ENCODE data around the gene BTNL8. TPM values are rescaled to one million over a fixed set of nuclear protein-coding genes. Genes with fewer than 3 reads are reported as not detected.

The BTNL8 gene
- total RNA-seq, 2 experiments from 2014 or later: not detected

DNA sequence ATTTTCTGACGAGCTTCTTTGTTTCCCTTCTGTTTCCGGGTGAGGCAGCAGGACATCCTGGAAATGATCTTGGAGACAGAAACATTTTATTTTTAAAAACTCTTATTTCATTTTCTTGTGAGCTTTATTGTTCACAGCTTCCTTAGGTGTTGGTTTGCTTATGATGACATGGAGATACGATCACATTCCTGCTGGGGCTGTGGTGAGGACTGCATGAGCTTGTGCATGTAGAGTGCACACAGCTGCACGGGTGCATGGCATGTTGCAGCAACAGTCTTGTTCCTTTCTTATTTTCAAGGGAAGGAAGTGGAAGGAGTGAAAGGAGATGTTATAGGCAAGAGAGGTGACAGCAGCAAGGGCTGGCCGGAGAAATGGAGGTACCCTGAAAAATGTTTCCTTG, 1.2 kb downstream of the BTNL8 start:
- H3K27ac ChIP-seq (ENCODE audit: low read depth in 1 of 2, low read length in 2 of 2): no peak overlapping the region
- H3K27me3 ChIP-seq (ENCODE audit: control insufficient read depth in 1 of 2, insufficient read depth in 2 of 2, low read length in 2 of 2): no peaks in the 10 kb centered on the region
- TF ChIP-seq, protein P1, sequence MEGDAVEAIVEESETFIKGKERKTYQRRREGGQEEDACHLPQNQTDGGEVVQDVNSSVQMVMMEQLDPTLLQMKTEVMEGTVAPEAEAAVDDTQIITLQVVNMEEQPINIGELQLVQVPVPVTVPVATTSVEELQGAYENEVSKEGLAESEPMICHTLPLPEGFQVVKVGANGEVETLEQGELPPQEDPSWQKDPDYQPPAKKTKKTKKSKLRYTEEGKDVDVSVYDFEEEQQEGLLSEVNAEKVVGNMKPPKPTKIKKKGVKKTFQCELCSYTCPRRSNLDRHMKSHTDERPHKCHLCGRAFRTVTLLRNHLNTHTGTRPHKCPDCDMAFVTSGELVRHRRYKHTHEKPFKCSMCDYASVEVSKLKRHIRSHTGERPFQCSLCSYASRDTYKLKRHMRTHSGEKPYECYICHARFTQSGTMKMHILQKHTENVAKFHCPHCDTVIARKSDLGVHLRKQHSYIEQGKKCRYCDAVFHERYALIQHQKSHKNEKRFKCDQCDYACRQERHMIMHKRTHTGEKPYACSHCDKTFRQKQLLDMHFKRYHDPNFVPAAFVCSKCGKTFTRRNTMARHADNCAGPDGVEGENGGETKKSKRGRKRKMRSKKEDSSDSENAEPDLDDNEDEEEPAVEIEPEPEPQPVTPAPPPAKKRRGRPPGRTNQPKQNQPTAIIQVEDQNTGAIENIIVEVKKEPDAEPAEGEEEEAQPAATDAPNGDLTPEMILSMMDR (IDR thresholded peaks at IDR 0.05): no peak
- ATAC-seq (ENCODE audit: poor library complexity) (no peak), DNase-seq (no peak)
- ChIA-PET POLR2A (no interaction called here), CTCF (no interaction called here)
- peaks cover 0 to 4% of the 10 kb centered on the region in 2 experiments for H3K9me3 ChIP-seq (ENCODE audit: control insufficient read depth in 1 of 2, insufficient read depth in 1 of 2, low read length in 2 of 2)
- Mint-ChIP-seq H3K4me1 (ENCODE audit: low read depth) (no peaks in the 10 kb centered on the region), H3K27ac (no peak overlapping the region), H3K4me3 (no peak overlapping the region), H3K9me3 (peaks cover 4% of the 10 kb centered on the region), H3K27me3 (no peaks in the 10 kb centered on the region), H3K36me3 (ENCODE audit: low read depth) (no peaks in the 10 kb centered on the region)
- H3K36me3 ChIP-seq (ENCODE audit: insufficient read depth, low read length): no peaks in the 10 kb centered on the region
- no peak overlapping the region for H3K4me3 ChIP-seq (ENCODE audit: low read length)
- H3K4me1 ChIP-seq (ENCODE audit: insufficient read depth, low read length): no peaks in the 10 kb centered on the region
- intact Hi-C loops (cut with DNase I, micrococcal nuclease): no loop called here

DNA sequence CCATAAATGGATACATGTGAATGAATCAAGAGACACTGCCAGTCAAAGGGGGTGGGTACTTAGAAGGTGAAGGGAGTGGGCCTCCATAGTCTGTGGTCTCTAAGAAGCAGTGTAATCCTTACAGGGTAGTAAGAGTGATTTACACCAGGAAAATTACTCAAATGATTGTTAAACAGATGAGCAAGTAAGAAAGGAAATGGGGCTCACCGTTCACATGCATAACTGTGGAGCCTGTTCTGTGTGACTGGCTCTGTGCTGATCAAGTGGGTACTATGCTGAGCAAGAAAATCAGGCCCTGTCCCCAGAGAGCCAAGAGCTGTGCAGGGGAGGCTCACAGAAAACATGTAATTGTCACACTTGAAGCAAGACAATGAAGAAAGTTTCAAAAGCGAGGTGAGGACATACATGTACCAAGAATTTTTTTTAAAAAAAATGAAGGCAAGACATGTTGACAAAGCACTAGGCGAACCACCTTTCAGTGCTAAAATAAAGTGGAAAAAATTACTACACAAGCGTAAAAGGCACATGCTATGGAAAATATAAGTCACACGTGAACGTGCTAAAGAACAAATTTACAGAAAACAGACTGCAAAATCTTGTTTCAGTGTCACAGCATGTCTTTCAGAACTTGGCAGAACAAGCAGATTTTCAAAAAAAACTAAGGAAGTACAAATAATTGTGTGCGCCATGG, 2.5 kb downstream of the BTNL8 start:
- DNase-seq (no peak), ATAC-seq (ENCODE audit: poor library complexity) (no peak)
- H3K36me3 ChIP-seq (ENCODE audit: insufficient read depth, low read length): no peaks in the 10 kb centered on the region
- intact Hi-C loops (cut with DNase I, micrococcal nuclease): no loop called here
- no peak overlapping the region for H3K4me3 ChIP-seq (ENCODE audit: low read length)
- H3K9me3 ChIP-seq (ENCODE audit: control insufficient read depth in 1 of 2, insufficient read depth in 1 of 2, low read length in 2 of 2): peaks cover 0 to 4% of the 10 kb centered on the region in 2 experiments
- no peaks in the 10 kb centered on the region for H3K27me3 ChIP-seq (ENCODE audit: control insufficient read depth in 1 of 2, insufficient read depth in 2 of 2, low read length in 2 of 2)
- no peak overlapping the region for H3K27ac ChIP-seq (ENCODE audit: low read depth in 1 of 2, low read length in 2 of 2)
- no peaks in the 10 kb centered on the region for H3K27me3 Mint-ChIP-seq
- H3K36me3 Mint-ChIP-seq (ENCODE audit: low read depth): no peaks in the 10 kb centered on the region
- TF ChIP-seq, protein P1 (IDR thresholded peaks at IDR 0.05): no peak
- ChIA-PET POLR2A (no interaction called here), CTCF (no interaction called here)
- no peak overlapping the region for H3K4me3 Mint-ChIP-seq
- no peak overlapping the region for H3K27ac Mint-ChIP-seq
- H3K9me3 Mint-ChIP-seq: peaks cover 4% of the 10 kb centered on the region
- no peaks in the 10 kb centered on the region for H3K4me1 Mint-ChIP-seq (ENCODE audit: low read depth)
- no peaks in the 10 kb centered on the region for H3K4me1 ChIP-seq (ENCODE audit: insufficient read depth, low read length)

DNA sequence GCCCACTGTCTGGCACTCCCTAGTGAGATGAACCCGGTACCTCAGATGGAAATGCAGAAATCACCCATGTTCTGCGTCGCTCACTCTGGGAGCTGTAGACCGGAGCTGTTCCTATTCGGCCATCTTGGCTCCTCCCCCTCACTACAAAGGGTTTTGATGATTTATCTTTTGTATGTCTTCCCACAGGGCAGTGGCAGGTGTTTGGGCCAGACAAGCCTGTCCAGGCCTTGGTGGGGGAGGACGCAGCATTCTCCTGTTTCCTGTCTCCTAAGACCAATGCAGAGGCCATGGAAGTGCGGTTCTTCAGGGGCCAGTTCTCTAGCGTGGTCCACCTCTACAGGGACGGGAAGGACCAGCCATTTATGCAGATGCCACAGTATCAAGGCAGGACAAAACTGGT, 9.4 kb downstream of the BTNL8 start:
- CTCF ChIA-PET: no interaction called here
- no peak overlapping the region for H3K4me3 Mint-ChIP-seq
- no peaks in the 10 kb centered on the region for H3K9me3 ChIP-seq (ENCODE audit: control insufficient read depth in 1 of 2, insufficient read depth in 1 of 2, low read length in 2 of 2)

More for the DNA sequence above, 9.4 kb downstream of the BTNL8 start:
- Mint-ChIP-seq H3K36me3 (ENCODE audit: low read depth) (no peaks in the 10 kb centered on the region), H3K27ac (no peak overlapping the region), H3K9me3 (no peaks in the 10 kb centered on the region), H3K4me1 (ENCODE audit: low read depth) (no peaks in the 10 kb centered on the region), H3K27me3 (peaks cover 26% of the 10 kb centered on the region)
- no peaks in the 10 kb centered on the region for H3K4me1 ChIP-seq (ENCODE audit: insufficient read depth, low read length)
- H3K27me3 ChIP-seq (ENCODE audit: control insufficient read depth in 1 of 2, insufficient read depth in 2 of 2, low read length in 2 of 2): peaks cover 8 to 11% of the 10 kb centered on the region in 2 experiments
- no peak for ATAC-seq (ENCODE audit: poor library complexity)
- no peak for DNase-seq
- TF ChIP-seq, protein P1 (IDR thresholded peaks at IDR 0.05): no peak
- intact Hi-C loops (cut with DNase I, micrococcal nuclease): no loop called here
- no peaks in the 10 kb centered on the region for H3K36me3 ChIP-seq (ENCODE audit: insufficient read depth, low read length)
- H3K4me3 ChIP-seq (ENCODE audit: low read length): no peak overlapping the region
- no peak overlapping the region for H3K27ac ChIP-seq (ENCODE audit: low read depth in 1 of 2, low read length in 2 of 2)
- POLR2A ChIA-PET: no interaction called here
